HFF-Myc (cell line): Measurements from ENCODE around the gene ENTHD1.

ENCODE experiments used
- DNase-seq: peaks from one replicate; pipeline ENCODE4 v3.0.0-alpha.2; 2011; ENCODE audit warnings: low read depth; ENCODE audit errors: extremely low read depth
- H3K4me3 ChIP-seq: replicated peaks from 2 replicates; pipeline ENCODE4 v1.5.1; 2011; ENCODE audit warnings: low read depth, mild to moderate bottlenecking, control low read depth, low read length
- CTCF ChIP-seq: IDR thresholded peaks from 2 replicates; pipeline ENCODE4 v1.5.1; 2012; ENCODE audit warnings: mild to moderate bottlenecking, low read depth, low read length, control low read depth; ENCODE audit errors: missing control alignments

The ENTHD1 gene

GRCh38 chr22:39718921-39719475 is 174.6 kb downstream of the ENTHD1 start:
- DNase-seq = no peak
- no peak for TF ChIP-seq CTCF

GRCh38 chr22:39718206-39718605 is 175.4 kb downstream of the ENTHD1 start:
- TF ChIP-seq CTCF = no peak
- H3K4me3 ChIP-seq = no peak overlapping the region
- no peak for DNase-seq

More at GRCh38 chr22:39718921-39719475, 174.6 kb downstream of the ENTHD1 start:
- no peak overlapping the region for H3K4me3 ChIP-seq

GRCh38 chr22:39717099-39717498 is 176.5 kb downstream of the ENTHD1 start:
- H3K4me3 ChIP-seq = no peak overlapping the region
- DNase-seq = no peak
- no peak for TF ChIP-seq CTCF

- H3K4me3 ChIP-seq = no peak overlapping the region
- TF ChIP-seq CTCF = no peak
- DNase-seq = no peak
Measured at GRCh38 chr22:39716534-39716933, 177.0 kb downstream of the ENTHD1 start.

GRCh38 chr22:39715778-39716495 is 177.6 kb downstream of the ENTHD1 start:
- no peak overlapping the region for H3K4me3 ChIP-seq
- TF ChIP-seq CTCF = no peak
- DNase-seq = no peak

GRCh38 chr22:39714321-39714720 is 179.2 kb downstream of the ENTHD1 start:
- no peak for DNase-seq
- H3K4me3 ChIP-seq = no peak overlapping the region
- no peak for TF ChIP-seq CTCF
